ENCODE measurements around the gene SOX6. TPM values are rescaled to one million over a fixed set of nuclear protein-coding genes. Genes with fewer than 3 reads are reported as not detected.
"Not testable (repeated sequence)": the region's sequence is repeated elsewhere in the genome, so short reads cannot be mapped to it uniquely, and the experiment has no call there.

SOX6 gene
- total RNA-seq, 1 donor from 2014 or later = 8.3 TPM

- intact Hi-C loops (cut with DNase I) = no loop called here
- DNase-seq = no peak
- no peak for TF ChIP-seq CTCF (IDR thresholded peaks at IDR 0.05)
- ATAC-seq = no peak
- H3K36me3 ChIP-seq = no peaks in the 10 kb centered on the region
- H3K9me3 ChIP-seq = no peaks in the 10 kb centered on the region
- no peaks in the 10 kb centered on the region for H3K4me1 ChIP-seq
- H3K27ac ChIP-seq = no peak overlapping the region
- H3K27me3 ChIP-seq = no peaks in the 10 kb centered on the region
- H3K4me3 ChIP-seq = peak overlapping the region; percentile 4
Observed at GRCh38 chr11:16397390-16397789, 41.0 kb upstream of the SOX6 start.

GRCh38 chr11:16395601-16396000 is 39.3 kb upstream of the SOX6 start:
- H3K4me1 ChIP-seq = no peaks in the 10 kb centered on the region
- H3K9me3 ChIP-seq = no peaks in the 10 kb centered on the region
- H3K36me3 ChIP-seq = no peaks in the 10 kb centered on the region
- no peak for TF ChIP-seq CTCF (IDR thresholded peaks at IDR 0.05)
- H3K27ac ChIP-seq = no peak overlapping the region
- no peaks in the 10 kb centered on the region for H3K27me3 ChIP-seq
- ATAC-seq = no peak
- no peak for DNase-seq
- intact Hi-C loops (cut with DNase I) = no loop called here
- no peak overlapping the region for H3K4me3 ChIP-seq

GRCh38 chr11:16394947-16395346 is 38.6 kb upstream of the SOX6 start:
- no peak overlapping the region for H3K4me3 ChIP-seq
- H3K4me1 ChIP-seq = no peaks in the 10 kb centered on the region
- DNase-seq (no peak), ATAC-seq (no peak)
- H3K27me3 ChIP-seq = no peaks in the 10 kb centered on the region
- no peak overlapping the region for H3K27ac ChIP-seq
- intact Hi-C loops (cut with DNase I) = no loop called here
- TF ChIP-seq CTCF (IDR thresholded peaks at IDR 0.05) = no peak
- no peaks in the 10 kb centered on the region for H3K36me3 ChIP-seq
- no peaks in the 10 kb centered on the region for H3K9me3 ChIP-seq

GRCh38 chr11:16393340-16393739 is 37.0 kb upstream of the SOX6 start:
- H3K27ac ChIP-seq = no peak overlapping the region
- no peaks in the 10 kb centered on the region for H3K4me1 ChIP-seq
- ATAC-seq (no peak), DNase-seq (no peak)
- no peaks in the 10 kb centered on the region for H3K36me3 ChIP-seq
- no peaks in the 10 kb centered on the region for H3K9me3 ChIP-seq
- H3K27me3 ChIP-seq = no peaks in the 10 kb centered on the region
- TF ChIP-seq CTCF (IDR thresholded peaks at IDR 0.05) = no peak
- intact Hi-C loops (cut with DNase I) = no loop called here
- H3K4me3 ChIP-seq = no peak overlapping the region

GRCh38 chr11:16392616-16393015 is 36.3 kb upstream of the SOX6 start:
- H3K36me3 ChIP-seq = no peaks in the 10 kb centered on the region
- H3K27me3 ChIP-seq = no peaks in the 10 kb centered on the region
- ATAC-seq (no peak), DNase-seq (no peak)
- no peak for TF ChIP-seq CTCF (IDR thresholded peaks at IDR 0.05)
- intact Hi-C loops (cut with DNase I) = no loop called here
- no peaks in the 10 kb centered on the region for H3K4me1 ChIP-seq
- no peaks in the 10 kb centered on the region for H3K9me3 ChIP-seq
- H3K27ac ChIP-seq = no peak overlapping the region
- no peak overlapping the region for H3K4me3 ChIP-seq

GRCh38 chr11:16390826-16391225 is 34.5 kb upstream of the SOX6 start:
- ATAC-seq; intact Hi-C loops (cut with DNase I): not testable (repeated sequence)

More at GRCh38 chr11:16390826-16391225, 34.5 kb upstream of the SOX6 start:
- not testable (repeated sequence) for H3K36me3 ChIP-seq, H3K9me3 ChIP-seq, H3K27me3 ChIP-seq, DNase-seq, H3K4me1 ChIP-seq, H3K4me3 ChIP-seq, H3K27ac ChIP-seq
